ENCODE data around the gene SBK1.
"Not testable (repeated sequence)": the region's sequence is repeated elsewhere in the genome, so short reads cannot be mapped to it uniquely, and the experiment has no call there.

Gene SBK1

DNA sequence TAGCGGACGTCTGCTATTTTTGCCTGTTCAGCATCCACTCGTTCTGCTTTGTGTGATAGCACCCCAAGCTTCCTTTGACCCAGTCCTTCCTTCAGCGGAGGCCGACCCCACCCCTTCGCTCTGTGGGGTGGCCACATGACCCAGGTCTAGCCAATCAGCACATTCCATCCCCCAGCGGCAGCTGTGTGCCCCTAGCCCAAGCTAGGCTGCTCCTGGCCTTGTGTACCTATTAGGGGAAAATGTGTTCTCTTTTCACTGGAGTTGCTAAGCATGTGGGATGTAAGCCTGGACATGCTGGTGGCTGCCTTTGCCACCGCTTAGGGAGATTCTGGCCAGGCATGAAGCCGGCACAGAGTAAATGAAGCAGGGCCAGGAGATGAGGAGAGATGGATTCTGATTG lies 37.9 kb downstream of the SBK1 start:
- DNase-seq, result peak in 34 of 56 donors; percentile 4 to 66 (median 33)

DNA sequence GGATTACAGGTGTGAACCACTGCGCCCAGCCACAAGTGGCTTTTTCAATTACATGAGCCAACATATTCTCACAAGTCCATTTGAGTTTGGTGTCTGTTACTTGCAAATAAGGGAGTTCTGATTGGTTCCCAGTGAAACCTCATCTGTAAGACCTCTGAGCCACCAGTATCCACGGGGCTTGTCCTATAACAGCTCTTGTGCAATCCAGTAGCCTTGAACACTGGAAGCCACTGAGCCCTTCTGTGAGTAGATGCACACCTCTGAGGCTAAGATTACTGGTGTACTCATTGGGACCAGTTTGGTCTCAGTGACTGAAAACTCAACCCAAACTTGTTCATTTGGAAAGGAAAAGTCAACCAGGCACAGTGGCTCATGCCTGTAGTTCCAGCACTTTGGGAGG lies 38.7 kb downstream of the SBK1 start:
- not testable (repeated sequence) for DNase-seq

DNA sequence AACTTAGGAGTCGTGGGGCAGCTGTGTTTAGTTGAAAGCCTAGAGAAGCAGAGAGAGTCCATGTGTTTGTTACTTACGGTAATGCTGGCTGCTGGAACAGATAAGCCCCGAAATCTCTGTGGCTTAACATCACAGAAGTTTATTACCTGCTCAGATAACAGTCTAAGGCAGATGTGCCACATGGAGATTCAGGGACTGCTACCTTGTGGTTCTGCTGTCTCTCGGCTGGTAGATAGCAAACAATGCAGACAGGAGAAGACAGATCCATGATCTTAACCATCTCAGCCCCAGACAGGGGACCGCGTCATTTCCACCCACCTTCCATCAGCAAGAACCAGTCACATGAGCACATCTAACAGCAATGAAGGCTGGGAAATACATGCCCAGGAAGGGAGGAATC lies 40.3 kb downstream of the SBK1 start:
- not testable (repeated sequence) for DNase-seq

DNA sequence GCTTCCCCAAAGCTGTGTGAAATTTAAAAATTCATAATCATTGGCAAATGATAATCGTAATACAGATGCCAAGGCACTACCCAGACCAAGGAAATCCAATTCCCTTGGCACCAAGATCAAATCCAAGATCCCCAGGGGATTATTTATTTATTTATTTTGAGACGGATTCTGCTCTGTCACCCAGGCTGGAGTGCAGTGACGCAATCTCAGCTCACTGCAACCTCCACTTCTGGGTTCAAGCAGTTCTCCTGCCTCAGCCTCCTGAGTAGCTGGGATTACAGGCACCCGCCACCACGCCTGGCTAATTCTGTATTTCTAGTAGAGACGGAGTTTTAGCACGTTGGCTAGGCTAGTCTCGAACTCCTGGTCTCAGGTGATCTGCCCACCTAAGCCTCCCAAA lies 43.4 kb downstream of the SBK1 start:
- DNase-seq, result not testable (repeated sequence)

DNA sequence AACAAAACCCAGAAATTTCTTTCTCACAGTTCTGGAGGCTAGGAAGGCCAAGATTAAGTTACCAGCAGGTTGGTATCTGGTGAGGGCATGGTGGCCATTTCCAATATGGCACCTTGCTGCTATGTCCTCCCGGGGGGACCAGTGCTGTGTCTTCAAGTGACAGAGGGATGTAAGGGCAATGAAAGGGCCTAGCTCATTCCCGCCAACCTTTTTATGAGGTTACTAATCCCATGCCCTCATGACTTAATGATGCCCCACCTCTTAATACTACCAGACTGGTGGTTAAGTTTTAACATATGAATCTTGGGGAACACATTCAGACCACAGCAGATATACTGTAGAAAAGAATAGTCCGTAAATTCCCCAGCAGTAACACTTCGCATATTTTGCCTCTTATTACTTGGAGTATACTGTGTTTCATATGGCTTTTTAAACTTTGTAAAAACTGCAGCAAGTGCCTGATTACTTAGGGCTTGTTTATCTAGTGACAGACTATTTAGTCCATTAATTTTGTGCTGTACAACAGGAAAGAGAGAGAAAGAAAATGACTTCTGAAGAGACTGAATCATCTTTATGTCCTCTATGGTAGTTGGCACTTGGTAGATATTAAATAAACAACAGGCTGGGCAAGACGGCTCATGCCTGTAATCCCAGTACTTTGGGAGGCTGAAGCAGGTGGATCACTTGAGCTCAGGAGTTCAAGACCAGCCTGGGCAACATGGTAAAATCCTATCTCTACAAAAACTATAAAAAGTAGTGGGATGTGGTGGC lies 44.8 kb downstream of the SBK1 start:
- not testable (repeated sequence) for DNase-seq

DNA sequence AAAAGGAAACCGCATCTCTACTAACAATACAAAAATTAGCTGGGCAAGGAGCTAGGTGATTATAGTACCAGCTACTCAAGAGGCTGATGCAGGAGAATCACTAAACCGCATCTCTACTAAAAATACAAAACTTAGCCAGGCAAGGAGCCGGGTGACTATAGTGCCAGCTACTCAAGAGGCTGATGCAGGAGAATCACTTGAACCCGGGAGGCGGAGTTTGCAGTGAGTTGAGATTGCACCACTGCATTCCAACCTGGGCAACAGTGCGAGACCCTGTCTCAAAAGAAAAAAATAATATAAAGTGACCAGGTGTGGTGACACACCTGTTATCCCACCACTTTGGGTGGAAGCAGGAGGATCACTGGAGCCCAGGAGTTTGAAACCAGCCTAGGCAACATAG lies 45.9 kb downstream of the SBK1 start:
- not testable (repeated sequence) for DNase-seq

DNA sequence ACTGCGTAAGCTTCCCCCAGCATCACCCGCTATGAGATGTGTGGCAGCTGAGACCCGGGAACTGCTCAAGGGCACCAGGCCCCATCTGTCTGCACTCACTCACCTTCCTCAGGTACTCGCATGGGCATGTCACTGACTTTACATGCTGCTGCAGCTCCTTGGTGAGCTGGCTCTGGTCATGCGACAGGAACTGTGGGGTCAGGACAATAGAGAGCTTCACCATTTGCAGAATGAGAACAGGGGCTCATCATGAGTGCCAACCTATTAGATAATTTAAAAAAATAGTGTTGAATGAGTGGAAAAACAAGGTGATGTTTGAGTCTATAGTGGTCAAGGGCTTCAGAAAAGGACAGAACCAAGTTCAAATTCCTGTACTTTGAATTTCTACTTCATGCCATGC lies 70.3 kb downstream of the SBK1 start:
- not testable (repeated sequence) for DNase-seq

DNA sequence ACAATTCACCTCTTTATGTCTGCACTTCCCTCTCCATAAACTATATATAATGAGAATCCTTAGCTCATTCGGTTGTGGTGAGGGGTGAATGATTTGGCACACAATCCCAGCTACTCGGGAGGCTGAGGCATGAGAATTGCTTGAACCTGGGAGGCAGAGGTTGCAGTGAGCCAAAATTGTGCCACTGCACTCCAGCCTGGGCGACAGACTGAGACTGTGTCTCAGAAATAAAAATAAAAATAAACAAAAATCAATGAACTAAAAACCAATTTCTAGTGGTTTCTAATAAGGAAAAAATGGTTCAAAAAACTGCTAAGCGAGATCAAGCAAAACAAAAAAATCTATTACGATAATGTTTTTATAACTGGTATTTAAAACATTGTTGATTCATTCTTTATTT lies 71.1 kb downstream of the SBK1 start, which contains the start of gene NPIPB6:
Gene NPIPB6, minus strand, starts transcription at position 101 of the 400 bp plus-strand sequence. CDS start 686 bp downstream, outside the sequence.
- not testable (repeated sequence) for DNase-seq

DNA sequence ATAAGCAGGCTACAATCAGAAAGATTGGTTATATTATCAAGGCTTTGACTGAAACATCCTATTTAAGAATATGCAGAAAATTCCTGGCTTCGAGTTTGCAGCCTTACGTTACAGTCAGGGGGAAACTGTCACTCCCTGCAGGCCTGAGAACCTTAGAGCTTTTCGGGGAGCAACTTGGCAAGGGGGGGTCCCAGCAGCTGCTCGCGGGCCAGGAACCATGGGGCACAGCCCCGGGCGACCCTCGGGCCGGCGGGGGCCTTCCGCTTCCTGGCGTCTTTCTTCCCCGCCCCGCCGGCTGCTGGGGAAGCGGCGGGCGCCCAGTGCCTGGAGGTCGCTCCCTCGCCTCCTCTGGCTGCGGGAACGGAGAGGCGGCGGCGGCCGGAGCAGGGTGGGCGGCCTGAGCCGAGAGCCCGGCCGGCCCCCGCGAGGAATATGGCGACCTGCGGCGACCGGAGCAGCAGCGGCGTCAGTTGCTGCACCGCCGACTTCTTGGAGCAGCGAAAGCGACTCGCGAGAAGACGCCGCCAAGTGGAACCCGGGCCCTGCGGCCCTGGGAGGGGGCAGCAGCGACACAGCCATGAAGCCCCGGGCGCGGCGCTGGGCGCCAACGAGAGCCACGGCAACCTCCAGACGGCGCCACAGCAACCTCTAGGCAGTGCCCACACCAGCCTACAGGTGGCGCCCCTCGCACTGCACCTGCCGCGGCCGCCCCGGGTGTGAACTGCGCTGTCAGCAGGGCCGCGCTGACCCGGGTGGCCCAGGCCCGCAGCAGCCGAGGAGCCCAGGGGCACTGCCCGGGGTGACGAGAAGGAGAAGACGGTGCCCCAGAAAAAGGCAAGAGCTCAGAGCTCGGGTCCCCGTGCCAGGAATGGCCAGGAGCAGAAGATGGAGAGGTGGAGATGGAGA lies 72.2 kb downstream of the SBK1 start:
- not testable (repeated sequence) for DNase-seq

DNA sequence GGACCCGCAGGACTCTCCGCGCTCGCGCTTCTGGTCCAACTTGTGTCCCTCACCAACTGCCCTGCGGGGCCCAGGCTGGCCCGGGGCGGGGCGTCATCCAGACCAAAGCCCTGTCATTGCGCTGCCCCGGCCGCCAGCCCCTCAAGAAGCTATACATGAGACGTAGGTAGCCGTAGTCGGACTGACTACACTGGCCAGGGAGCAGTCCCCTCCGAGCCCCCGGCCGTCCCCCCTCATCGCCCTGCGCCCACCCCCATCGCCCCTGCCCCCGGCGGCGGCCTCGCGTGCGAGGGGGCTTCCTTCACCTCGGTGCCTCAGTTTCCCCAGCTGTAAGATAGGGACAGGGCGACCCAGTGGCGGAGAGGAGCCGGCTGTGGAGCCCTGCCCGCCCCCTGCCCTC lies 75.6 kb downstream of the SBK1 start:
- not testable (repeated sequence) for DNase-seq

All from nucleus accumbens (tissue), 56 donors.